Neural progenitor cell (in vitro differentiated cells): Measurements from ENCODE around the gene SBF2. TPM values are rescaled to one million over a fixed set of nuclear protein-coding genes. Genes with fewer than 3 reads are reported as not detected.

Source experiments
- DNase-seq: peaks from one replicate; pipeline ENCODE4 v3.0.0-alpha.2; 2016; ENCODE audit warnings: low spot score
- H2AFZ ChIP-seq: fragments of 200-600 bp; sonication (generic); replicated peaks from 2 replicates; pipeline ENCODE4 v1.6.1; 2016; ENCODE audit warnings: antibody characterized with exemption
- H3F3A ChIP-seq: fragments of 200-600 bp; sonication (generic); 2 replicates; pipeline ENCODE4 v1.6.1; 2016; ENCODE audit warnings: antibody characterized with exemption, low read depth
- H3K27ac ChIP-seq: fragments of 200-600 bp; sonication (generic); 2 replicates; pipeline ENCODE4 v1.5.1; 2016; ENCODE audit warnings: mild to moderate bottlenecking
- H3K27me3 ChIP-seq: fragments of 200-600 bp; sonication (generic); 2 replicates; pipeline ENCODE4 v1.6.1; 2016; ENCODE audit warnings: mild to moderate bottlenecking, moderate library complexity
- H3K36me3 ChIP-seq: fragments of 200-600 bp; sonication (generic); 2 replicates; pipeline ENCODE4 v1.5.1; 2016
- H3K4me1 ChIP-seq: fragments of 200-600 bp; sonication (generic); 2 replicates; pipeline ENCODE4 v1.6.1; 2016; ENCODE audit warnings: mixed run types
- H3K4me2 ChIP-seq: fragments of 200-600 bp; sonication (generic); 2 replicates; pipeline ENCODE4 v1.6.1; 2016
- H3K4me3 ChIP-seq: fragments of 200-600 bp; sonication (generic); 2 replicates; pipeline ENCODE4 v1.5.1; 2016
- H3K79me2 ChIP-seq: fragments of 200-600 bp; sonication (generic); 2 replicates; pipeline ENCODE4 v1.6.1; 2016; ENCODE audit warnings: low read depth
- H3K9ac ChIP-seq: fragments of 200-600 bp; sonication (generic); 2 replicates; pipeline ENCODE4 v1.6.1; 2016
- H3K9me3 ChIP-seq: fragments of 200-600 bp; sonication (generic); 2 replicates; pipeline ENCODE4 v1.5.1; 2016; ENCODE audit warnings: low read depth
- H4K20me1 ChIP-seq: fragments of 200-600 bp; sonication (generic); 2 replicates; pipeline ENCODE4 v1.6.1; 2016; ENCODE audit warnings: low read depth
- H3K27ac Mint-ChIP-seq: 3 replicates; pipeline ENCODE4 v1.8.0; 2021; ENCODE audit warnings: mixed read lengths
- H3K27me3 Mint-ChIP-seq: 2 replicates; pipeline ENCODE4 v1.8.0; 2022; ENCODE audit warnings: low read depth, mild to moderate bottlenecking, inconsistent platforms, moderate library complexity, mixed read lengths; ENCODE audit not compliant: insufficient read depth
- H3K36me3 Mint-ChIP-seq: 3 replicates; pipeline ENCODE4 v1.8.0; 2021; ENCODE audit warnings: mixed read lengths
- H3K4me1 Mint-ChIP-seq: 3 replicates; pipeline ENCODE4 v1.8.0; 2021; ENCODE audit warnings: mixed read lengths
- H3K4me3 Mint-ChIP-seq: 3 replicates; pipeline ENCODE4 v1.8.0; 2021; ENCODE audit warnings: mild to moderate bottlenecking, moderate library complexity, mixed read lengths
- H3K9me3 Mint-ChIP-seq: 3 replicates; pipeline ENCODE4 v1.8.0; 2020; ENCODE audit warnings: mixed read lengths
- CTCF ChIP-seq: fragments of 200-600 bp; sonication (generic); IDR thresholded peaks from 2 replicates; pipeline ENCODE4 v1.5.1; 2017; ENCODE audit warnings: antibody characterized with exemption, mild to moderate bottlenecking
- EZH2 ChIP-seq: fragments of 200-600 bp; sonication (generic); IDR thresholded peaks from 2 replicates; pipeline ENCODE4 v1.6.1; 2017; ENCODE audit warnings: antibody characterized with exemption, mild to moderate bottlenecking, moderate library complexity
- EZH2phosphoT487 ChIP-seq: fragments of 200-600 bp; sonication (generic); IDR thresholded peaks from 2 replicates; pipeline ENCODE4 v1.6.1; 2017; ENCODE audit warnings: antibody characterized with exemption
- total RNA-seq: library from RNA; depleted of rRNA; stranded (reverse); fragments of >200 nt; gene quantifications from 2 replicates; pipeline ENCODE4 v1.2.3, GENCODE V29; 2015; ENCODE audit warnings: low replicate concordance

Gene SBF2
- total RNA-seq, 1 donor from 2014 or later, result 48.2 TPM

GRCh38 chr11:10328314-10329098 is 34.5 kb upstream of the SBF2 start:
- Histone ChIP-seq H3K4me2 (no peak overlapping the region), H3K27ac (no peak overlapping the region), H3K36me3 (no peaks in the 10 kb centered on the region), H3K9ac (no peak overlapping the region), H3K79me2 (no peaks in the 10 kb centered on the region), H3K4me1 (peaks cover 10% of the 10 kb centered on the region), H3K4me3 (no peak overlapping the region), H4K20me1 (no peaks in the 10 kb centered on the region), H3K27me3 (no peaks in the 10 kb centered on the region), H2AFZ (no peak overlapping the region), H3F3A (no peaks in the 10 kb centered on the region), H3K9me3 (no peaks in the 10 kb centered on the region)
- peaks cover 3% of the 10 kb centered on the region for H3K4me1 Mint-ChIP-seq
- no peak for TF ChIP-seq EZH2phosphoT487
- no peak for TF ChIP-seq CTCF
- no peak for TF ChIP-seq EZH2
- no peak for DNase-seq
- peak overlapping the region; percentile 77 for H3K27ac Mint-ChIP-seq
- no peaks in the 10 kb centered on the region for H3K27me3 Mint-ChIP-seq
- H3K9me3 Mint-ChIP-seq, result peaks cover 3% of the 10 kb centered on the region
- no peak overlapping the region for H3K4me3 Mint-ChIP-seq
- no peaks in the 10 kb centered on the region for H3K36me3 Mint-ChIP-seq

GRCh38 chr11:10327254-10327653 is 33.2 kb upstream of the SBF2 start:
- TF ChIP-seq EZH2, result no peak
- TF ChIP-seq EZH2phosphoT487, result no peak
- TF ChIP-seq CTCF, result no peak
- no peak overlapping the region for H3K4me3 ChIP-seq
- no peaks in the 10 kb centered on the region for H4K20me1 ChIP-seq
- H3K4me2 ChIP-seq, result no peak overlapping the region
- no peak overlapping the region for H3K9ac ChIP-seq
- H3K4me1 ChIP-seq, result peaks cover 14% of the 10 kb centered on the region
- Mint-ChIP-seq H3K4me3 (no peak overlapping the region), H3K27ac (no peak overlapping the region), H3K27me3 (no peaks in the 10 kb centered on the region), H3K36me3 (no peaks in the 10 kb centered on the region), H3K9me3 (peaks cover 3% of the 10 kb centered on the region), H3K4me1 (peaks cover 15% of the 10 kb centered on the region)
- H2AFZ ChIP-seq, result no peak overlapping the region
- no peaks in the 10 kb centered on the region for H3K79me2 ChIP-seq
- H3K27ac ChIP-seq, result no peak overlapping the region
- H3K27me3 ChIP-seq, result no peaks in the 10 kb centered on the region
- H3K9me3 ChIP-seq, result no peaks in the 10 kb centered on the region
- H3K36me3 ChIP-seq, result no peaks in the 10 kb centered on the region
- no peaks in the 10 kb centered on the region for H3F3A ChIP-seq
- DNase-seq, result no peak

- Histone ChIP-seq H3K79me2 (no peaks in the 10 kb centered on the region), H3K9ac (no peak overlapping the region), H3K27ac (no peak overlapping the region), H3K36me3 (no peaks in the 10 kb centered on the region), H3K4me3 (no peak overlapping the region), H3F3A (no peaks in the 10 kb centered on the region), H3K27me3 (no peaks in the 10 kb centered on the region), H3K9me3 (no peaks in the 10 kb centered on the region), H2AFZ (no peak overlapping the region), H4K20me1 (no peaks in the 10 kb centered on the region), H3K4me1 (peaks cover 14% of the 10 kb centered on the region), H3K4me2 (no peak overlapping the region)
- Mint-ChIP-seq H3K9me3 (peaks cover 3% of the 10 kb centered on the region), H3K4me3 (no peak overlapping the region), H3K27ac (no peak overlapping the region), H3K27me3 (no peaks in the 10 kb centered on the region), H3K4me1 (peaks cover 15% of the 10 kb centered on the region), H3K36me3 (no peaks in the 10 kb centered on the region)
- DNase-seq, result no peak
- TF ChIP-seq EZH2 (no peak), CTCF (no peak), EZH2phosphoT487 (no peak)
Observed at GRCh38 chr11:10326012-10326964, 32.3 kb upstream of the SBF2 start.
